Activated CD4-positive, alpha-beta T cell treated with anti-CD3 and anti-CD28 coated beads for 36 hours (primary cell): ENCODE results near the gene CEP72. TPM values are rescaled to one million over a fixed set of nuclear protein-coding genes. Genes with fewer than 3 reads are reported as not detected.

Experiments used
- ATAC-seq: fragments of 200-7000 bp; cut with Tn5 transposase; one replicate; pipeline ENCODE4 v1.10.0; 2021; ENCODE audit warnings: mild to moderate bottlenecking, moderate library complexity
- CTCF ChIA-PET: fragments of 350-600 bp; sonication (Branson Sonifier 250); formaldehyde crosslinking; loops from one replicate; lab custom pipeline; 2021; ENCODE audit warnings: antibody characterized with exemption; lab: Charles Lee
- POLR2A ChIA-PET: fragments of 350-600 bp; sonication (Branson Sonifier 250); formaldehyde crosslinking; loops from one replicate; lab custom pipeline; 2021; ENCODE audit warnings: antibody characterized with exemption, inconsistent platforms; lab: Charles Lee
- DNase-seq: peaks from one replicate; pipeline ENCODE4 v3.0.0-alpha.2; 2020
- H3K27ac Mint-ChIP-seq: one replicate; pipeline ENCODE4 v1.8.0; 2021; ENCODE audit warnings: mixed read lengths
- H3K27me3 Mint-ChIP-seq: one replicate; pipeline ENCODE4 v1.8.0; 2021; ENCODE audit warnings: mixed read lengths
- H3K36me3 Mint-ChIP-seq: one replicate; pipeline ENCODE4 v1.8.0; 2021; ENCODE audit warnings: low read depth, mixed read lengths
- H3K4me1 Mint-ChIP-seq: one replicate; pipeline ENCODE4 v1.8.0; 2021; ENCODE audit warnings: mixed read lengths
- H3K4me3 Mint-ChIP-seq: one replicate; pipeline ENCODE4 v1.8.0; 2021; ENCODE audit warnings: mild to moderate bottlenecking, moderate library complexity, mixed read lengths
- H3K9me3 Mint-ChIP-seq: one replicate; pipeline ENCODE4 v1.8.0; 2021; ENCODE audit warnings: low read depth, mixed read lengths
- intact Hi-C, 2 experiments: fragments of 100-400 bp; cut with DNase I in 1 of 2; cut with micrococcal nuclease in 1 of 2; formaldehyde crosslinking; loops; one replicate each; pipeline versions ENCODE4 v1.14.2 to v1.15.1; 2022 to 2024; cut with DNase I, micrococcal nuclease
- total RNA-seq, 2 experiments: library from RNA; stranded (reverse); gene quantifications; one replicate each; pipeline ENCODE4 v1.2.3, GENCODE V29; 2021

CEP72 gene
- total RNA-seq, 2 experiments from 2014 or later, result 23.7 to 26.4 TPM

DNA sequence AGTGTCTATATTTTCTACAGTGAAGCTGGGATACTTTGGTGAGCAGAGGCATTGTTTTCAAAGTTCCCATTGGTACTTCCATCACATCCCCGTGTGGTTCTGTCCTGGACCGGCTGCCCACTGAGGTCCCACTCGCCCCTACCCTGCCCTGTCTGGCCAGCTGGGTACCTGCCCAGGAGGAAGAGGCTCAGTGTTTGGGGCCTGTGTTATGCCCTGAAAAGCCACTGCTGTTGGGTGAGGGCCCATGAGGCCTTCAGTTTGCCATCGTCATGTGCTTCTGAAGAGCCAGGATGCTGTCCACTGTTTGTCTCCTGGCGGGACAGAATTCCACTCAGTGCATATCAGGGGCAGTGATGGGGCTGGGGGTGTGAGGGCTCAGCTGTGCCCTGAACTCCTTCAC is 2.6 kb upstream of the CEP72 start:
- intact Hi-C loops, result no loop called here
- Mint-ChIP-seq H3K9me3 (peaks cover 3% of the 10 kb centered on the region), H3K36me3 (peaks cover 8% of the 10 kb centered on the region), H3K27ac (no peak overlapping the region), H3K4me3 (no peak overlapping the region), H3K27me3 (peaks cover 5% of the 10 kb centered on the region), H3K4me1 (peaks cover 38% of the 10 kb centered on the region)
- ChIA-PET POLR2A (no interaction called here), CTCF (no interaction called here)
- no peak for ATAC-seq
- no peak for DNase-seq

DNA sequence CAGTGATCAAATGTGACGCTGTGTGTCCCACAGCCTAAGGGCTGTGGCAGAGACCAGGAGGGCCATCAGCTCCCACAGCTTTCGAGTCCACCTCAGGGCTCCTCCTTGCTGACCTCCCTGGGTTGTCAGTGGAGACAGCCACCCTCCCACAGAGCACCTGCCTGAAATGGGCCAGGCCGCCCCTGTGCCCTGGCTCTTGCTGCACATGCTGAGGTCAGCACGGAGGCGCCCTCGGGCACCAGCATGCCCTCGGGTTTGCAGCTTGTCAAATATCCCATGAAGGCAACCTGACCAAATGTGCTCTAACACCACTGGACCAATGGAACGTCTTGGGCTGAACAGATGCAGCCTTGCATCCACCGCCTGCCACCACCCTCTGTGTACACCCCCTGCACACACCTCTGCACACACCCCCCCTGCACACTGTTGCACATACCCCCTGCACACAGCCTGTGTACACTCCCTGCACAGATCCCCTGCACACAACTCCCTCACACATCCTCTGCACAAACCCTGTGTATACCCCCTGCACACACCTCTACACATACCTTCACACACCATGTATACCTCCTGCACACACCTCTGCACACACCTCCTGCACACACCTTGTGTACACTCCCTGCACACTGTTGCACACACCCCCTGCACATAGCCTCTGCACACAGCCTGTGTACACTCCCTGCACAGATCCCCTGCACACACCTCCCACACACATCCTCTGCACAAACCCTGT is 2.0 kb upstream of the CEP72 start:
- ATAC-seq, result no peak

DNA sequence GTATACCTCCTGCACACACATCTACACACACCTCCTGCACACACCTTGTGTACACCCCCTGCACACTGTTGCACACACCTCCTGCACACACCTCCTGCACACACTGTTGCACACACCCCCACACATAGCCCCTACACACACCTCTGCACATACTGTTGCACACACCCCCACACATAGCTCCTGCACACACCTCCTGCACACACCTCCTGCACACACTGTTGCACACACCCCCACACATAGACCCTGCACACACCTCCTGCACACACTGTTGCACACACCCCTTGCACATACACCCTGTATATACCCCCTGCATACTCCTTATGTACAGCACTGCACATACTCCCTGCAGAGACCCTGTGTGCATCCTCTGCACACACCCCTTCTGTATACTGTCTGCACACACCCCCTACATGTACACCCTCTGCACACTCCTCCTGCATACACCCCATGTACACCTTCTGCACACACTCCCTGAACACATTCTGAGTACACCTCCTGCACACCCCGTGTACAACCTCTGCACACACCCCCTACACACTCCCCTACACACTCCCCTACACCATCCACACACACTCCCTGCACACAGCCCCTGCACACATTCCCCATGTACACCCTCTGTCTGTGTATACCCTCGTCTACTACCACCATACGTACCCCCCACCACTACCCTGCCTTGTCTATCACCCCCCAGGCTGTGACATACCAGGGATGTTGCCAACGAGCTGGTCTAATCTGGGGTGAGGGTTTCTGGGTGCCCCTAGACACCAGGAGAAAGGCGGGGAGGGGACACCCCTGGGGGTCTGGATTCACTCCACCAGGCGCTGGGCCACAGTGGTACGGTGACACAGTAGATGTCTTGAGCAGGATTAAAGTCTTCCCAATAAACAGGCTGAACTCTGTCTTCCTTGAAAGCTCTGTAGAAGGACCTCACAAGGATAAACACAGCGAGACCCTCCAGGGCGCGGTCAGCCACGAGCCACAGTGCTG is 1.1 kb upstream of the CEP72 start:
- H3K27ac Mint-ChIP-seq, result peak overlapping the region; percentile 39
- no peak for DNase-seq
- CTCF ChIA-PET, result no interaction called here
- peaks cover 8% of the 10 kb centered on the region for H3K9me3 Mint-ChIP-seq
- intact Hi-C loops, result loop anchor here (5.0 to 10.0 kb wide), 4 partner anchors 139 to 734 kb away; partner anchors contain the start of gene CLPTM1L (in 1 of the 2)
- no peak for ATAC-seq
- POLR2A ChIA-PET, result no interaction called here
- H3K36me3 Mint-ChIP-seq, result peaks cover 20% of the 10 kb centered on the region
- H3K27me3 Mint-ChIP-seq, result peaks cover 5% of the 10 kb centered on the region
- peak overlapping the region; percentile 79 for H3K4me3 Mint-ChIP-seq
- H3K4me1 Mint-ChIP-seq, result peaks cover 47% of the 10 kb centered on the region

More for the DNA sequence above, 2.0 kb upstream of the CEP72 start:
- no peak overlapping the region for H3K27ac Mint-ChIP-seq
- peaks cover 42% of the 10 kb centered on the region for H3K4me1 Mint-ChIP-seq
- peaks cover 5% of the 10 kb centered on the region for H3K27me3 Mint-ChIP-seq
- ChIA-PET POLR2A (no interaction called here), CTCF (no interaction called here)
- peaks cover 3% of the 10 kb centered on the region for H3K9me3 Mint-ChIP-seq
- H3K4me3 Mint-ChIP-seq, result no peak overlapping the region
- intact Hi-C loops, result loop anchor here (5.0 to 10.0 kb wide), 4 partner anchors 138 to 735 kb away; partner anchors contain the start of gene CLPTM1L (in 1 of the 2)
- no peak for DNase-seq
- H3K36me3 Mint-ChIP-seq, result peaks cover 13% of the 10 kb centered on the region

DNA sequence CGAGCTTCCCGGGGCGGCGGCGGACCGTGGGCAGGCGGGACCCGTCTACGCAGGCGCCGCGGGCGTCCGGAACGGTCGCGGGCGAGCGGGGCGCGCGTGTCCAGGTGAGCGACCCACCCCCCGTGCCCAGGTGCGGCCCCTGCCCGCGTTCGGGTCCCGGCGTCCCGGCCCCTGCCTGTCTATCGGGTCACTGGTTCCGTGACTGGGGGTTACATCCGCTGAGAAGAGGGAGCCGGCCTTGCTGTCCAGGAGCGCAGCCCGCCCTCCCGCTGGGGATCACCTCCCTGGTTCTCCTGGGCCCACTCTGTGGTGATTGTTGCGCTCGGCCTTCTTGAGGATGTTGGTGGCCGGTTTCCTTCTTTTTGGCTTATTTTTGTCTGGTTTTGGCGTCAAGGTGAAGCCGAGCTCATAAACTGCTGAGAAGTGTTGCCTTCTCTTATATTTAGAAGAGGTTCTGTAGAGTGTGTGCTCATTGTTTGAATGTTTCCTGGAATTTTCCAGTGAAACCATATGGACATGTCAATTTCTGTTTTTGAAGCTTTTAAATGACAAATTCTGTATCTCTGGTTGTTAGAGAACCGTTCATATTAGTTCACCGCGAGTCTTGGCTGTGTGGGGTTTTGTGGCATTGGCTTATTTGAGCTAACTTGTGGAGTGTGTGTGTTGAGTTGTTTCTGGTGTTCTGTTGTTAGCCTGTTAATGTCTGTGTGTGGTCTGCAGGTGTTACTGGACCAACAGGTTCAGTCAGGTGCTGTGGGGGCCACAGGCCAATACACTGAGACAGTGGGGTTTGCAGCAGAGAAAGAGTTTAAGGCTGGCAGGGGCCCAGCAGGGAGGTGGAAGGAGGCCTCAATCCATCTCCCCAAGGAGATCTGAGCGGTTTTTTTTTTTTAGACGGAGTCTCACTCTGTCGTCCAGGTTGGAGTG is 621 bp downstream of the CEP72 start:
- ChIA-PET POLR2A (interaction anchor here (0.7 kb wide), 1 partner anchor 142 kb away, joined by 3 read pairs; no protein-coding TSS in a partner anchor), CTCF (interaction anchor here (0.6 to 1.3 kb wide), 4 partner anchors 8 to 562 kb away, joined by 3 read pairs; no protein-coding TSS in a partner anchor)
- peak; percentile 32 for ATAC-seq
- Mint-ChIP-seq H3K4me1 (peaks cover 46% of the 10 kb centered on the region), H3K9me3 (peaks cover 8% of the 10 kb centered on the region), H3K4me3 (peak overlapping the region; percentile 79), H3K36me3 (peaks cover 29% of the 10 kb centered on the region), H3K27me3 (peaks cover 1% of the 10 kb centered on the region), H3K27ac (peak overlapping the region; percentile 79)
- intact Hi-C loops, result loop anchor here (1.0 to 10.0 kb wide), 13 partner anchors 80 to 732 kb away; partner anchors contain the start of genes AHRR (in 1 of the 2), BRD9 (in 1 of the 2), CCDC127 (in 1 of the 2) and CLPTM1L (in 1 of the 2)
- DNase-seq, result no peak

DNA sequence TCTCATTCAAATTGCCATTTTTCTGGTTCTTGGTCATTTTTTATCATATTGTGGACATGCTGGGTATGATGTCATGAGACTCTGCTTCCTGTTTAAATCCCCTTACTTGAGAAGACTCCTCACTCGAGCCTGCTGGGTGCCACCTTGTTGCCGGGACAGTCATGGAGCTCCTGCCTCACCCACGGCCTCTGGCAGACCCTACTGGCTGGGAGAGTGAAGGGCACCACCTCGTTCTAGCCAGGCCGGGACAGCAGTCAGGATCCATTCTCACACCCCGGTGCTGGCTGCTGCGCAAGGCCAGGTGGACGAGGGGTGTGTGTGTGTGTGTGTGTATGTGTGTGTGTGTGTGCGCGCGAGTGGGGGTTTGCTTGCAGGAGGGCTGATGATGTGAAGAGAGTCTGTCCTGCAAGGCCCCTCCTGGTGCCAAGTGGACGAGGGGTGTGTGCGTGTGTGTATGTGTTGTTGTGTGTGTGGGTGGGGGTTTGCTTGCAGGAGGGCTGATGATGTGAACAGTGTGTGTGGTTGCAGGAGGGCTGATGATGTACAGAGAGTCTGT is 4.4 kb downstream of the CEP72 start:
- Mint-ChIP-seq H3K27ac (no peak overlapping the region), H3K36me3 (peaks cover 39% of the 10 kb centered on the region), H3K9me3 (peaks cover 8% of the 10 kb centered on the region), H3K4me1 (peaks cover 32% of the 10 kb centered on the region), H3K4me3 (no peak overlapping the region), H3K27me3 (no peaks in the 10 kb centered on the region)
- no peak for DNase-seq
- ChIA-PET CTCF (no interaction called here), POLR2A (interaction anchor here (0.7 kb wide), 1 partner anchor 492 kb away, joined by 3 read pairs; no protein-coding TSS in a partner anchor)
- ATAC-seq, result no peak
- intact Hi-C loops, result loop anchor here in 1 of 2 experiments (10.0 kb wide), 1 partner anchor 728 kb away; the partner anchor contains the start of gene CLPTM1L

DNA sequence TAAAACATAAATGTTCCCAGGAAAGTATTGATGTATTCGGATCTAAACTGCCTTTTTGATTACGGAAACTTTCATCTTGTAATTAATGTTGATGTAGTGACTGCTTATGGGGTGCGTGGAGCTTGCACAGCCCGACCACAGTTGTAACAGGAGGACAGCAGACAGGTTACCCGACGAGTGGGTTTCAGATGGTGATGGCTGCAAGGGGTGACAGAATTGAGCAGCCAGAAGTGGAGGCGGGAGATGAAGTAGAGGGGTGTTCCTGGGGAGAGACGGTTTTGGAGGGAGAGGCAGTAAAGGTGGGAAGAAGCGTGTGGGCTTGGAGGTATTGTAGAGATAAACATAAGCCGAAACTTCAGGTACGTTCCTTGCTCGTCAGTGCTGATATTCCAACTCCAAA is 5.8 kb downstream of the CEP72 start:
- Mint-ChIP-seq H3K36me3 (peaks cover 42% of the 10 kb centered on the region), H3K9me3 (peaks cover 6% of the 10 kb centered on the region), H3K27ac (no peak overlapping the region), H3K27me3 (no peaks in the 10 kb centered on the region), H3K4me1 (peaks cover 30% of the 10 kb centered on the region), H3K4me3 (no peak overlapping the region)
- POLR2A ChIA-PET, result no interaction called here
- CTCF ChIA-PET, result no interaction called here
- ATAC-seq (no peak), DNase-seq (no peak)
- intact Hi-C loops, result loop anchor here in 1 of 2 experiments (10.0 kb wide), 1 partner anchor 727 kb away; the partner anchor contains the start of gene CLPTM1L

DNA sequence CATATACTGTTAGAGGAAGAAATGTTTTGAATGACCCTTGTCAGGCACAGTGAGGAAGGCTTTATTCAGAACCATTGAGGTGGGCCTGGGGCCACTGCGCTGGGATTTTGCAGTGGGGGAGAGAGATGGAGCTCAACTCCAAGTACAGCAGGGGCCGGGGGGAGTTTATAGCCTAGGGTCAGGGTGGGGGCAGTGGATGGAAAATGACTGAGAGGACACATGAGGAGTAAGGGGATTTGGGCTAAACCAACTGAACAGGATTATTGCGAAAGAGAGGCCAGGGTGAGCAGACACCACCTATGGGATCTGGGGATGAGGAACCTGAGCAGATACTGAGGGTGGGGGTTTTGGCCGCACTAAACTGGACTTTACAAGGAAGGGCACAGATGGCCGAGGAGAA is 6.3 kb downstream of the CEP72 start:
- DNase-seq (no peak), ATAC-seq (no peak)
- Mint-ChIP-seq H3K4me3 (no peak overlapping the region), H3K4me1 (peaks cover 25% of the 10 kb centered on the region), H3K27me3 (no peaks in the 10 kb centered on the region), H3K27ac (no peak overlapping the region), H3K9me3 (peaks cover 4% of the 10 kb centered on the region), H3K36me3 (peaks cover 39% of the 10 kb centered on the region)
- intact Hi-C loops, result loop anchor here in 1 of 2 experiments (10.0 kb wide), 1 partner anchor 726 kb away; the partner anchor contains the start of gene CLPTM1L
- ChIA-PET CTCF (interaction anchor here (0.6 kb wide), 1 partner anchor 52 kb away, joined by 3 read pairs; no protein-coding TSS in a partner anchor), POLR2A (no interaction called here)

DNA sequence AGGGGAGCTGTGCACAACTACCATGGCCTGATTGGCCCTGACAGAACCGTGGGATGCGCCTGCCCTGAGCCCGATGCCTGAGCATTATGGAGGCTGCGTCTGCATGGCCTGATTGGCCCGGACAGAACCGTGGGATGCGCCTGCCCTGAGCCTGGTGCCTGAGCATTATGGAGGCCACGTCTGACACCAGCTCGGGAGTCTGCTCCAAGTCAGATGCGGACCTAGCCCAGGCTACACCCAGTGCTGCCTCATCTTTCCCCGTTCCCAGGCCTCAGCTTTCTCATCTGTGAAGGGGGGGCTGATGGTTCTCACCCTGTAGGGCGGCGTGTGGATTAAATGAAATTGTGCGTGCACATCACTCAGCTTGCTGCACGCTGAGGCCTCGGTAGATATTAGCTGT is 7.3 kb downstream of the CEP72 start:
- peaks cover 39% of the 10 kb centered on the region for H3K36me3 Mint-ChIP-seq
- POLR2A ChIA-PET, result no interaction called here

DNA sequence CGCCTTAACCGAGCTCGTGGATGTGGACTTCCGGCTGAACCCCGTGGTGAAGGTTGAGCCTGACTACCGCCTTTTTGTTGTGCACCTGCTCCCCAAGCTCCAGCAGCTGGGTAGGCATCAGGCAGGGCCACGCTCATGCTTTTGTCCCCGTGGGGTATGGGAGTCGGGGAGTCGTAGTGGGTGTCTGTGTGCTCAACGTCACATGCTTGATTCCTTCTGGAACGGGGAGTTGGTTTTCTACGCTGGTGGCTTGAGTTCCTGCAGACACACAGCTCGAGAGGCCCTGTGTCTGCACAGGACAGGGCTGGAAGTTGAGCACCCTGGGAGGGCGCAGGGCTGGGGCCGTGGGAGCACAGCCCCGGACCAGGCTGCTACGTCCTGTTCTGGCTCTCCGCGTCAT is 8.0 kb downstream of the CEP72 start:
- Mint-ChIP-seq H3K27ac (no peak overlapping the region), H3K4me1 (peaks cover 11% of the 10 kb centered on the region), H3K9me3 (peaks cover 4% of the 10 kb centered on the region), H3K4me3 (no peak overlapping the region), H3K36me3 (peaks cover 40% of the 10 kb centered on the region), H3K27me3 (no peaks in the 10 kb centered on the region)
- ChIA-PET POLR2A (no interaction called here), CTCF (no interaction called here)
- no peak for DNase-seq
- intact Hi-C loops, result no loop called here
- no peak for ATAC-seq

More for the DNA sequence above, 7.3 kb downstream of the CEP72 start:
- Mint-ChIP-seq H3K4me3 (no peak overlapping the region), H3K4me1 (peaks cover 16% of the 10 kb centered on the region), H3K27me3 (no peaks in the 10 kb centered on the region), H3K27ac (no peak overlapping the region), H3K9me3 (peaks cover 4% of the 10 kb centered on the region)
- DNase-seq (no peak), ATAC-seq (no peak)
- CTCF ChIA-PET, result no interaction called here
- intact Hi-C loops, result loop anchor here in 1 of 2 experiments (10.0 kb wide), 1 partner anchor 725 kb away; the partner anchor contains the start of gene CLPTM1L

DNA sequence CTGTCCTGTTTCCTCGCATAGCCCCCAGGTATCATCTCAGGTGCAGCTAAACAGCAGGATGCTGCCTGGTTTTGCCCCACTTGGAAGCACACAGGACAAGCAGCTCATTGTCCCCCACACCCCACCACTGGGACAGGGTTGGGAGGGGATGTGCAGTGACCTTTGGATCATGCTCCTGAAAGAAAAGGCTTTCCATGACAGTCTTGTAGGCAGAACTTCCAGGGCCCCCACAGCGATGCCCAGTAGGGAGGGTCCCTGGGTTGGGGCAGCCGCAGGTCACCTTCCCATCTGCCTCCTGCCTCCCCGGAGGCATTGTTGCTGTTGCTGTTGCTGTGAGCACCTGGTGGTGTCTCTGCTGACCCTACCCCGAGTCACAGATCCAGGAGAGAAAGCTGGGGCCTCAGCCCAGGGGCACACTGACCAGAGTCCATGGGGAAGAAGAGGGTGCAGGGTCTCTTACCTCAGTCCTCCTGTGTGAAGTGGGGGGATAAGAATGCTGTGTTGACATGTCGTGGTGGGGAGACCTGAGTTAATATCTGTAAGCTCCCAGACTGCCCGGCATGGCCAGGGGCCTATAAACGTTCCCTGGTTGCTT is 8.5 kb downstream of the CEP72 start:
- DNase-seq (no peak), ATAC-seq (no peak)
- intact Hi-C loops, result no loop called here
- Mint-ChIP-seq H3K4me1 (peaks cover 6% of the 10 kb centered on the region), H3K4me3 (no peak overlapping the region), H3K36me3 (peaks cover 36% of the 10 kb centered on the region), H3K27ac (no peak overlapping the region), H3K9me3 (no peaks in the 10 kb centered on the region), H3K27me3 (no peaks in the 10 kb centered on the region)
- ChIA-PET CTCF (no interaction called here), POLR2A (no interaction called here)
